Trophoblast cell (in vitro differentiated cells and primary cell): ENCODE data around the gene RBM17.
A peak's percentile ranks its signal among the peaks of the same experiment; 100 is the strongest.

ENCODE experiments used
- DNase-seq, 2 donors: peaks; one replicate each; pipeline ENCODE4 v3.0.0-alpha.2; 2016
- H2AFZ ChIP-seq: 2 replicates; pipeline ENCODE4 v1.6.1; 2013; ENCODE audit warnings: low read length, moderate library complexity, mild to moderate bottlenecking; ENCODE audit not compliant: insufficient read depth, poor library complexity
- H2AK5ac ChIP-seq: 2 replicates; pipeline ENCODE4 v1.6.1; 2013; ENCODE audit warnings: mild to moderate bottlenecking, low read length
- H2BK120ac ChIP-seq: 2 replicates; pipeline ENCODE4 v1.6.1; 2013; ENCODE audit warnings: low read length, mild to moderate bottlenecking, moderate library complexity; ENCODE audit not compliant: insufficient read depth, poor library complexity
- H2BK12ac ChIP-seq: 2 replicates; pipeline ENCODE4 v1.6.1; 2013; ENCODE audit warnings: mild to moderate bottlenecking, low read length, moderate library complexity
- H2BK5ac ChIP-seq: 2 replicates; pipeline ENCODE4 v1.6.1; 2013; ENCODE audit warnings: low read length, low read depth, moderate library complexity, mild to moderate bottlenecking; ENCODE audit not compliant: poor library complexity
- H3K14ac ChIP-seq: 2 replicates; pipeline ENCODE4 v1.6.1; 2013; ENCODE audit warnings: mild to moderate bottlenecking, low read length
- H3K18ac ChIP-seq: 2 replicates; pipeline ENCODE4 v1.6.1; 2013; ENCODE audit warnings: mild to moderate bottlenecking, low read length
- H3K23ac ChIP-seq: 2 replicates; pipeline ENCODE4 v1.6.1; 2013; ENCODE audit warnings: low read length
- H3K27ac ChIP-seq: 2 replicates; pipeline ENCODE4 v1.5.1; 2013; ENCODE audit warnings: low read depth, mild to moderate bottlenecking, inconsistent platforms, low read length, moderate library complexity
- H3K27me3 ChIP-seq: 2 replicates; pipeline ENCODE4 v1.6.1; 2013; ENCODE audit warnings: inconsistent platforms, mild to moderate bottlenecking, low read length, moderate library complexity; ENCODE audit not compliant: insufficient read depth
- H3K36me3 ChIP-seq, 2 experiments: 1 replicate in 1 of 2; 2 replicates in 1 of 2; pipeline ENCODE4 v1.6.1; 2013; ENCODE audit warnings: low read length in 2 of 2, mild to moderate bottlenecking in 2 of 2, moderate library complexity in 1 of 2; ENCODE audit not compliant: insufficient read depth in 2 of 2, control insufficient read depth in 1 of 2
- H3K4ac ChIP-seq: 2 replicates; pipeline ENCODE4 v1.6.1; 2013; ENCODE audit warnings: low read depth, mild to moderate bottlenecking, low read length, moderate library complexity
- H3K4me1 ChIP-seq, 2 experiments: 1 replicate in 1 of 2; 2 replicates in 1 of 2; pipeline ENCODE4 v1.6.1; 2013; ENCODE audit warnings: low read length in 2 of 2, mild to moderate bottlenecking in 2 of 2, moderate library complexity in 1 of 2; ENCODE audit not compliant: insufficient read depth in 2 of 2, control insufficient read depth in 1 of 2
- H3K4me2 ChIP-seq: 2 replicates; pipeline ENCODE4 v1.6.1; 2013; ENCODE audit warnings: inconsistent platforms, mild to moderate bottlenecking, low read length, moderate library complexity
- H3K4me3 ChIP-seq: 2 replicates; pipeline ENCODE4 v1.5.1; 2013; ENCODE audit warnings: mild to moderate bottlenecking, low read depth, low read length, inconsistent platforms
- H3K79me1 ChIP-seq: one replicate; pipeline ENCODE4 v1.6.1; 2013; ENCODE audit warnings: low read length
- H3K79me2 ChIP-seq: 2 replicates; pipeline ENCODE4 v1.6.1; 2013; ENCODE audit warnings: low read length, mild to moderate bottlenecking; ENCODE audit not compliant: control insufficient read depth, insufficient read depth, poor library complexity
- H3K9ac ChIP-seq: 2 replicates; pipeline ENCODE4 v1.6.1; 2013; ENCODE audit warnings: mild to moderate bottlenecking, low read length
- H3K9me3 ChIP-seq: 2 replicates; pipeline ENCODE4 v1.6.1; 2013; ENCODE audit warnings: low read depth, mild to moderate bottlenecking, control low read depth, inconsistent platforms, low read length; ENCODE audit not compliant: insufficient read depth
- H4K12ac ChIP-seq: 2 replicates; pipeline ENCODE4 v1.6.1; 2013; ENCODE audit warnings: low read depth, mild to moderate bottlenecking, low read length, moderate library complexity
- H4K8ac ChIP-seq: 2 replicates; pipeline ENCODE4 v1.6.1; 2013; ENCODE audit warnings: low read depth, mild to moderate bottlenecking, low read length, moderate library complexity
- H4K91ac ChIP-seq: one replicate; pipeline ENCODE4 v1.6.1; 2013; ENCODE audit warnings: low read depth, mild to moderate bottlenecking, low read length, moderate library complexity
- WGBS: extraction: QIAGEN DNeasy Blood & Tissue Kit; methylation state at CpG from one replicate; pipeline ENCODE4 v1.1.7; 2013; ENCODE audit warnings: missing lambda C conversion rate; ENCODE audit not compliant: insufficient read length, insufficient coverage; ENCODE audit errors: extremely low coverage; 5-methylcytosine and 5-hydroxymethylcytosine counted together

The RBM17 gene

GRCh38 chr10:6068006-6068405 is 20.8 kb upstream of the RBM17 start:
- no peak for DNase-seq
- no peak overlapping the region for H2BK5ac ChIP-seq
- no peak overlapping the region for H3K9ac ChIP-seq
- no peak overlapping the region for H4K12ac ChIP-seq
- no peak overlapping the region for H3K14ac ChIP-seq
- no peak overlapping the region for H2BK120ac ChIP-seq
- H3K4me2 ChIP-seq: no peak overlapping the region
- no CpG with 5 or more reads among the region's 6 CpGs for WGBS
- H3K4me1 ChIP-seq: no peaks in the 10 kb centered on the region
- no peak overlapping the region for H3K4me3 ChIP-seq
- no peak overlapping the region for H2AFZ ChIP-seq
- H3K4ac ChIP-seq: no peak overlapping the region
- no peak overlapping the region for H3K27ac ChIP-seq
- no peak overlapping the region for H2BK12ac ChIP-seq
- H4K8ac ChIP-seq: no peak overlapping the region
- H4K91ac ChIP-seq: no peak overlapping the region
- H3K36me3 ChIP-seq: no peaks in the 10 kb centered on the region
- H2AK5ac ChIP-seq: no peak overlapping the region
- no peaks in the 10 kb centered on the region for H3K79me1 ChIP-seq
- no peak overlapping the region for H3K23ac ChIP-seq
- H3K18ac ChIP-seq: no peak overlapping the region
- H3K9me3 ChIP-seq: no peaks in the 10 kb centered on the region
- no peaks in the 10 kb centered on the region for H3K27me3 ChIP-seq
- no peaks in the 10 kb centered on the region for H3K79me2 ChIP-seq

- no peaks in the 10 kb centered on the region for H3K27me3 ChIP-seq
- H3K9me3 ChIP-seq: no peaks in the 10 kb centered on the region
- H2BK12ac ChIP-seq: no peak overlapping the region
- no peak overlapping the region for H2AK5ac ChIP-seq
- DNase-seq: no peak
- no peak overlapping the region for H3K9ac ChIP-seq
- no peak overlapping the region for H3K4me3 ChIP-seq
- no peak overlapping the region for H3K18ac ChIP-seq
- H3K27ac ChIP-seq: no peak overlapping the region
- no peaks in the 10 kb centered on the region for H3K79me2 ChIP-seq
- H3K23ac ChIP-seq: no peak overlapping the region
- H3K79me1 ChIP-seq: no peaks in the 10 kb centered on the region
- no peaks in the 10 kb centered on the region for H3K36me3 ChIP-seq
- no peak overlapping the region for H3K14ac ChIP-seq
- H2BK5ac ChIP-seq: no peak overlapping the region
- no peak overlapping the region for H4K91ac ChIP-seq
- no CpG with 5 or more reads among the region's 8 CpGs for WGBS
- no peak overlapping the region for H3K4ac ChIP-seq
- no peak overlapping the region for H2AFZ ChIP-seq
- H4K12ac ChIP-seq: no peak overlapping the region
- no peak overlapping the region for H4K8ac ChIP-seq
- no peak overlapping the region for H2BK120ac ChIP-seq
- H3K4me1 ChIP-seq: no peaks in the 10 kb centered on the region
- no peak overlapping the region for H3K4me2 ChIP-seq
These were observed 20.4 kb upstream of the RBM17 start for GRCh38 chr10:6068422-6068821.

GRCh38 chr10:6069081-6069931 is 19.5 kb upstream of the RBM17 start:
- no peaks in the 10 kb centered on the region for H3K4me1 ChIP-seq
- no peaks in the 10 kb centered on the region for H3K79me2 ChIP-seq
- H3K9me3 ChIP-seq: no peaks in the 10 kb centered on the region

GRCh38 chr10:6070660-6071059 is 18.2 kb upstream of the RBM17 start:
- H3K4me3 ChIP-seq: no peak overlapping the region
- H3K27ac ChIP-seq: no peak overlapping the region
- H2AK5ac ChIP-seq: no peak overlapping the region
- no peak overlapping the region for H4K12ac ChIP-seq
- H2BK120ac ChIP-seq: no peak overlapping the region
- no peaks in the 10 kb centered on the region for H3K36me3 ChIP-seq
- H3K27me3 ChIP-seq: no peaks in the 10 kb centered on the region
- H2AFZ ChIP-seq: no peak overlapping the region
- no peak overlapping the region for H2BK12ac ChIP-seq
- no peak overlapping the region for H3K23ac ChIP-seq
- no peak overlapping the region for H4K8ac ChIP-seq
- DNase-seq: peak in 1 of 2 donors; percentile 29
- no peak overlapping the region for H4K91ac ChIP-seq
- H3K18ac ChIP-seq: no peak overlapping the region
- no peak overlapping the region for H3K4ac ChIP-seq
- H3K4me2 ChIP-seq: no peak overlapping the region
- no peak overlapping the region for H3K14ac ChIP-seq
- peaks cover 0 to 1% of the 10 kb centered on the region in 2 experiments for H3K4me1 ChIP-seq
- no peak overlapping the region for H3K9ac ChIP-seq
- no CpG with 5 or more reads among the region's 5 CpGs for WGBS
- H3K79me2 ChIP-seq: no peaks in the 10 kb centered on the region
- no peaks in the 10 kb centered on the region for H3K9me3 ChIP-seq
- no peak overlapping the region for H2BK5ac ChIP-seq
- H3K79me1 ChIP-seq: no peaks in the 10 kb centered on the region

More at GRCh38 chr10:6069081-6069931, 19.5 kb upstream of the RBM17 start:
- H2BK5ac ChIP-seq: no peak overlapping the region
- no peak overlapping the region for H3K4me3 ChIP-seq
- no peak overlapping the region for H2AFZ ChIP-seq
- H3K36me3 ChIP-seq: no peaks in the 10 kb centered on the region
- no peak overlapping the region for H2AK5ac ChIP-seq
- H4K91ac ChIP-seq: no peak overlapping the region
- no peak overlapping the region for H3K14ac ChIP-seq
- no peak overlapping the region for H4K8ac ChIP-seq
- H3K27me3 ChIP-seq: no peaks in the 10 kb centered on the region
- H3K18ac ChIP-seq: no peak overlapping the region
- no peak overlapping the region for H3K4ac ChIP-seq
- no peak for DNase-seq
- H3K79me1 ChIP-seq: no peaks in the 10 kb centered on the region
- H4K12ac ChIP-seq: no peak overlapping the region
- no peak overlapping the region for H3K9ac ChIP-seq
- no peak overlapping the region for H3K23ac ChIP-seq
- H2BK120ac ChIP-seq: no peak overlapping the region
- no CpG with 5 or more reads among the region's 11 CpGs for WGBS
- H3K27ac ChIP-seq: no peak overlapping the region
- H3K4me2 ChIP-seq: no peak overlapping the region
- no peak overlapping the region for H2BK12ac ChIP-seq
